B cell (primary cell): ENCODE results near the gene SYNGR3. TPM values are rescaled to one million over a fixed set of nuclear protein-coding genes. Genes with fewer than 3 reads are reported as not detected.

Source experiments
- ATAC-seq: fragments of 200-7000 bp; cut with Tn5 transposase; one replicate; pipeline ENCODE4 v1.10.0; 2021; ENCODE audit warnings: low read depth, mild to moderate bottlenecking, moderate number of reproducible peaks, moderate library complexity
- CTCF ChIA-PET: fragments of 350-600 bp; sonication (Branson Sonifier 250); formaldehyde crosslinking; loops from one replicate; lab custom pipeline; 2021; ENCODE audit warnings: antibody characterized with exemption, inconsistent platforms; lab: Charles Lee
- POLR2A ChIA-PET: fragments of 350-600 bp; sonication (Branson Sonifier 250); formaldehyde crosslinking; loops from one replicate; lab custom pipeline; 2021; ENCODE audit warnings: antibody characterized with exemption; lab: Charles Lee
- DNase-seq: peaks from one replicate; pipeline ENCODE4 v3.0.0; 2013
- H2AFZ ChIP-seq: 2 replicates; pipeline ENCODE4 v1.6.1; 2012; ENCODE audit warnings: mild to moderate bottlenecking, low read depth, low read length; ENCODE audit not compliant: insufficient read depth, poor library complexity, severe bottlenecking
- H3K27ac ChIP-seq, 2 donors: 1 replicate in 1 of 2; 2 replicates in 1 of 2; pipeline ENCODE4 v1.5.1; 2012 to 2013; ENCODE audit warnings: low read length in 2 of 2, mild to moderate bottlenecking in 2 of 2, moderate library complexity in 1 of 2
- H3K27me3 ChIP-seq, 4 experiments: fragments of 200-600 bp in 1 of 4; sonication (generic) in 1 of 4; replicated peaks in 1 of 4; 1 replicate in 2 of 4; 2 replicates in 2 of 4; pipeline versions ENCODE4 v1.6.1 to v1.7.0; 2013 to 2016; ENCODE audit warnings: low read length in 3 of 4, mild to moderate bottlenecking in 2 of 4, mixed read lengths in 1 of 4, moderate library complexity in 1 of 4; ENCODE audit not compliant: insufficient read depth in 4 of 4, control insufficient read depth in 3 of 4; ENCODE audit errors: control extremely low read depth in 1 of 4
- H3K36me3 ChIP-seq, 2 experiments: replicated peaks in 1 of 2; 1 replicate in 1 of 2; 2 replicates in 1 of 2; pipeline versions ENCODE4 v1.6.1 to v1.7.1; 2013; ENCODE audit warnings: low read length in 1 of 2; ENCODE audit not compliant: insufficient read depth in 2 of 2, control insufficient read depth in 1 of 2; ENCODE audit errors: control extremely low read depth in 1 of 2, extremely low read depth in 1 of 2
- H3K4me1 ChIP-seq, 2 donors: fragments of 200-600 bp in 1 of 2; sonication (generic) in 1 of 2; 1 replicate in 1 of 2; 2 replicates in 1 of 2; pipeline versions ENCODE4 v1.5.1 to v1.6.1; 2013 to 2017; ENCODE audit warnings: low read length in 2 of 2; ENCODE audit not compliant: control insufficient read depth in 2 of 2, insufficient read depth in 2 of 2
- H3K4me2 ChIP-seq: replicated peaks from 2 replicates; pipeline ENCODE3; 2012; ENCODE audit warnings: mild to moderate bottlenecking, low read depth, low read length; ENCODE audit not compliant: poor library complexity, severe bottlenecking
- H3K4me3 ChIP-seq, 5 experiments: fragments of 200-600 bp in 1 of 5; sonication (generic) in 1 of 5; 1 replicate in 3 of 5; 2 replicates in 2 of 5; pipeline versions ENCODE4 v1.5.1 to v1.7.0; 2011 to 2016; ENCODE audit warnings: low read length in 4 of 5, mild to moderate bottlenecking in 4 of 5, low read depth in 2 of 5, control low read depth in 1 of 5, moderate library complexity in 1 of 5; ENCODE audit not compliant: insufficient read depth in 1 of 5; ENCODE audit errors: control extremely low read depth in 1 of 5, extremely low read depth in 1 of 5
- H3K79me2 ChIP-seq: fragments of 200-600 bp; sonication (generic); one replicate; pipeline ENCODE4 v1.6.0; 2016; ENCODE audit warnings: low read length; ENCODE audit not compliant: control insufficient read depth, insufficient read depth
- H3K9ac ChIP-seq: fragments of 200-600 bp; sonication (generic); 2 replicates; pipeline ENCODE4 v1.6.1; 2017; ENCODE audit warnings: mild to moderate bottlenecking, low read length, moderate library complexity
- H3K9me3 ChIP-seq, 3 donors: one replicate each; pipeline versions ENCODE4 v1.6.1 to v1.7.1; 2013; ENCODE audit warnings: low read length in 2 of 3; ENCODE audit not compliant: control insufficient read depth in 2 of 3, insufficient read depth in 1 of 3; ENCODE audit errors: control extremely low read depth in 1 of 3
- H4K20me1 ChIP-seq: 2 replicates; pipeline ENCODE4 v1.6.0; 2012; ENCODE audit warnings: mild to moderate bottlenecking, low read length; ENCODE audit not compliant: insufficient read depth, control insufficient read depth, poor library complexity, severe bottlenecking
- H3K27ac Mint-ChIP-seq: one replicate; pipeline ENCODE4 v1.8.0; 2021; ENCODE audit warnings: mixed read lengths
- H3K27me3 Mint-ChIP-seq: one replicate; pipeline ENCODE4 v1.8.0; 2021; ENCODE audit warnings: mixed read lengths
- H3K4me1 Mint-ChIP-seq: one replicate; pipeline ENCODE4 v1.8.0; 2021; ENCODE audit warnings: mixed read lengths
- H3K4me3 Mint-ChIP-seq: one replicate; pipeline ENCODE4 v1.8.0; 2021; ENCODE audit warnings: mixed read lengths
- H3K9me3 Mint-ChIP-seq: one replicate; pipeline ENCODE4 v1.8.0; 2022; ENCODE audit warnings: mixed read lengths; ENCODE audit not compliant: insufficient read depth
- CTCF ChIP-seq: fragments of 200-600 bp; IDR thresholded peaks from one replicate; pipeline ENCODE4 v1.8.0; 2022; ENCODE audit warnings: antibody characterized with exemption, mild to moderate bottlenecking
- EZH2 ChIP-seq: IDR thresholded peaks from 2 replicates; pipeline ENCODE4 v1.6.1; 2012; ENCODE audit warnings: borderline replicate concordance, low read depth, mild to moderate bottlenecking, moderate library complexity, low read length; ENCODE audit not compliant: insufficient read depth, poor library complexity, severe bottlenecking
- WGBS: methylation state at CpG from one replicate; pipeline ENCODE4 v1.1.5; 2013; ENCODE audit warnings: missing lambda C conversion rate; ENCODE audit not compliant: insufficient coverage; 5-methylcytosine and 5-hydroxymethylcytosine counted together
- intact Hi-C: fragments of 100-400 bp; cut with micrococcal nuclease; formaldehyde crosslinking; loops from one replicate; pipeline ENCODE4 v1.10.0; 2022
- polyA plus RNA-seq: library from polyadenylated mRNA; depleted of rRNA; stranded (reverse); fragments of >200 nt; gene quantifications from 2 replicates; pipeline ENCODE4 v1.2.3, GENCODE V29; 2012
- total RNA-seq, 2 donors: library from RNA; stranded (reverse); fragments of 120-200 nt in 1 of 2; gene quantifications; 1 replicate in 1 of 2; 2 replicates in 1 of 2; pipeline versions ENCODE4 v1.2.3 to v1.2.4, GENCODE V29; 2013 to 2022

Gene SYNGR3
- total and polyA plus RNA-seq, 2 donors (not counting 1 experiment from before 2014, with no cell fraction given), result 19.5 to 19.8 TPM

GRCh38 chr16:1983544-1984346, 6.0 kb upstream of the SYNGR3 start, which contains the start of gene GFER:
Gene GFER (plus strand): TSS chr16:1984193. CDS start chr16:1984219, 26 bp downstream.
- peaks cover 0 to 39% (median 19%) of the 10 kb centered on the region in 4 experiments for H3K27me3 ChIP-seq
- TF ChIP-seq EZH2, result no peak
- peak; percentile 38 for TF ChIP-seq CTCF
- H2AFZ ChIP-seq, result peak within 1 kb of the TSS; percentile 88
- intact Hi-C loops, result loop anchor here (1.0 kb wide), 3 partner anchors 8 to 26 kb away; partner anchors contain the start of genes TBL3 and ZNF598
- H3K4me2 ChIP-seq, result peak within 1 kb of the TSS; percentile 98
- H3K36me3 ChIP-seq, result peaks cover 0 to 10% of the 10 kb centered on the region in 2 experiments
- H3K4me3 ChIP-seq, result peak within 1 kb of the TSS; percentile 3 to 78 (median 62)
- no peaks in the 10 kb centered on the region for H3K79me2 ChIP-seq
- H3K9me3 Mint-ChIP-seq, result no peaks in the 10 kb centered on the region
- no peaks in the 10 kb centered on the region for H4K20me1 ChIP-seq
- peaks cover 0 to 4% (median 0%) of the 10 kb centered on the region in 3 donors for H3K9me3 ChIP-seq
- ATAC-seq, result peak; percentile 94
- peaks cover 16 to 35% of the 10 kb centered on the region in 2 donors for H3K4me1 ChIP-seq
- H3K4me3 Mint-ChIP-seq, result peak within 1 kb of the TSS; percentile 88
- H3K4me1 Mint-ChIP-seq, result peaks cover 25% of the 10 kb centered on the region
- CTCF ChIA-PET, result interaction anchor here (0.6 to 1.4 kb wide), 4 partner anchors 10 to 332 kb away, joined by 3 to 4 read pairs (median 4); partner anchors contain the start of genes RPS2 and TBL3
- H3K27ac ChIP-seq, result peak within 1 kb of the TSS; percentile 10 to 66
- POLR2A ChIA-PET, result interaction anchor here (0.6 to 3.5 kb wide), 6 partner anchors 8 to 1255 kb away, joined by 3 to 15 read pairs (median 4); partner anchors contain the start of genes RPS2 and TBL3
- DNase-seq, result peak; percentile 88
- H3K27ac Mint-ChIP-seq, result peak within 1 kb of the TSS; percentile 83
- H3K9ac ChIP-seq, result peak within 1 kb of the TSS; percentile 76
- H3K27me3 Mint-ChIP-seq, result peaks cover 6% of the 10 kb centered on the region
- under 1% methylated on average over 109 of the region's 109 CpGs for WGBS
